Measurements from ENCODE around the gene ZFP91.

DNA sequence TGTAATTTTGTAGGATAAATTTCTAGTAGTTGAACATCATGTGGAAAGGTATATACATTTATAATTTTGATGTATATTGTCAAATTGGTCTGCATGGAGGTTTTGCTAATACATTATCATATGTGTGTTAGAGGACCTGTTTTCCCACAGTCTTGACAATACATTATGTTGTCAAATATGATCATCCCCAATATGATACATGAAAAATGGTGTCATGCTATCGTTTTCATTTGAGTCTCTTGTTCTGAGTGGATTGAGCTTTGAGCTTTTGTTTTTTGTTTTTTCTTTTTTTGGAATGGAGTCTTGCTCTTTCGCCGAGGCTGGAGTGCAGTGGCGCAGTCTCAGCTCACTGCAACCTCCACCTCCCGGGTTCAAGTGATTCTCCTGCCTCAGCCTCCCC is 29.5 kb downstream of the ZFP91 start:
- no peak for TF ChIP-seq POLR2A (IDR thresholded peaks at IDR 0.05)
- TF ChIP-seq, protein P1, sequence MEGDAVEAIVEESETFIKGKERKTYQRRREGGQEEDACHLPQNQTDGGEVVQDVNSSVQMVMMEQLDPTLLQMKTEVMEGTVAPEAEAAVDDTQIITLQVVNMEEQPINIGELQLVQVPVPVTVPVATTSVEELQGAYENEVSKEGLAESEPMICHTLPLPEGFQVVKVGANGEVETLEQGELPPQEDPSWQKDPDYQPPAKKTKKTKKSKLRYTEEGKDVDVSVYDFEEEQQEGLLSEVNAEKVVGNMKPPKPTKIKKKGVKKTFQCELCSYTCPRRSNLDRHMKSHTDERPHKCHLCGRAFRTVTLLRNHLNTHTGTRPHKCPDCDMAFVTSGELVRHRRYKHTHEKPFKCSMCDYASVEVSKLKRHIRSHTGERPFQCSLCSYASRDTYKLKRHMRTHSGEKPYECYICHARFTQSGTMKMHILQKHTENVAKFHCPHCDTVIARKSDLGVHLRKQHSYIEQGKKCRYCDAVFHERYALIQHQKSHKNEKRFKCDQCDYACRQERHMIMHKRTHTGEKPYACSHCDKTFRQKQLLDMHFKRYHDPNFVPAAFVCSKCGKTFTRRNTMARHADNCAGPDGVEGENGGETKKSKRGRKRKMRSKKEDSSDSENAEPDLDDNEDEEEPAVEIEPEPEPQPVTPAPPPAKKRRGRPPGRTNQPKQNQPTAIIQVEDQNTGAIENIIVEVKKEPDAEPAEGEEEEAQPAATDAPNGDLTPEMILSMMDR (IDR thresholded peaks at IDR 0.05): no peak

Data from transverse colon (tissue), 3 donors.